Endothelial cell of umbilical vein (primary cell): ENCODE data around the gene ASCL4. TPM values are rescaled to one million over a fixed set of nuclear protein-coding genes. Genes with fewer than 3 reads are reported as not detected.
A peak's percentile ranks its signal among the peaks of the same experiment; 100 is the strongest.

Source experiments
- BruUV-seq: library from RNA; stranded (reverse); fragments of 400-500 nt; replicated peaks from 2 replicates; lab custom pipeline; 2021; lab: Mats Ljungman, UMichigan
- CTCF ChIA-PET: fragments of 300-600, 350-600 bp; sonication (Branson Sonifier 250); formaldehyde crosslinking; loops from one replicate; lab custom pipeline; 2021; ENCODE audit warnings: antibody characterized with exemption, inconsistent platforms; lab: Charles Lee
- POLR2A ChIA-PET: fragments of 300-600, 350-600 bp; sonication (Branson Sonifier 250); formaldehyde crosslinking; loops from one replicate; lab custom pipeline; 2021; ENCODE audit warnings: antibody characterized with exemption, inconsistent platforms; lab: Charles Lee
- DNase-seq: peaks from one replicate; pipeline ENCODE4 v3.0.0-alpha.2; 2011; ENCODE audit warnings: low read depth, low spot score
- FAIRE-seq: peaks from 2 replicates; lab custom pipeline; 2011; peaks lifted over from hg19 to GRCh38; lab: Jason Lieb, UNC
- H2AFZ ChIP-seq: 2 replicates; pipeline ENCODE4 v1.6.0; 2012; ENCODE audit warnings: low read depth, low read length, control low read depth, inconsistent platforms
- H3K27ac ChIP-seq: 2 replicates; pipeline ENCODE4 v1.5.1; 2011; ENCODE audit warnings: low read depth, mild to moderate bottlenecking, control low read depth, low read length, moderate library complexity; ENCODE audit not compliant: insufficient read depth
- H3K27me3 ChIP-seq, 2 experiments: 2 replicates each; pipeline versions ENCODE4 v1.6.0 to v1.6.1; 2011; ENCODE audit warnings: low read length in 2 of 2, mixed read lengths in 1 of 2; ENCODE audit not compliant: control insufficient read depth in 2 of 2, insufficient read depth in 2 of 2
- H3K36me3 ChIP-seq, 2 experiments: 2 replicates in 1 of 2; 3 replicates in 1 of 2; pipeline ENCODE4 v1.5.1; 2011; ENCODE audit warnings: low read length in 2 of 2, mild to moderate bottlenecking in 1 of 2, moderate library complexity in 1 of 2; ENCODE audit not compliant: control insufficient read depth in 2 of 2, insufficient read depth in 2 of 2; ENCODE audit errors: extremely low read depth in 1 of 2
- H3K4me1 ChIP-seq: 3 replicates; pipeline ENCODE4 v1.5.1; 2011; ENCODE audit warnings: mild to moderate bottlenecking, low read length; ENCODE audit not compliant: control insufficient read depth, insufficient read depth; ENCODE audit errors: extremely low read depth
- H3K4me2 ChIP-seq: 2 replicates; pipeline ENCODE4 v1.6.1; 2011; ENCODE audit warnings: low read length, control low read depth, mixed read lengths; ENCODE audit not compliant: insufficient read depth
- H3K4me3 ChIP-seq, 3 experiments: fragments of 200-600 bp in 1 of 3; sonication (generic), shearing (Covaris generic) in 1 of 3; replicated peaks in 1 of 3; 2 replicates each; pipeline ENCODE4 v1.5.1; 2011 to 2016; ENCODE audit warnings: control low read depth in 3 of 3, low read length in 3 of 3, mild to moderate bottlenecking in 2 of 3, inconsistent platforms in 1 of 3, low read depth in 1 of 3, moderate library complexity in 1 of 3; ENCODE audit not compliant: insufficient read depth in 1 of 3
- H3K79me2 ChIP-seq: 2 replicates; pipeline ENCODE4 v1.6.0; 2012; ENCODE audit warnings: low read length, inconsistent platforms; ENCODE audit not compliant: control insufficient read depth, insufficient read depth
- H3K9ac ChIP-seq: replicated peaks from 2 replicates; pipeline ENCODE3; 2011; ENCODE audit warnings: low read length, control low read depth; ENCODE audit not compliant: insufficient read depth; ENCODE audit errors: extremely low read depth
- H3K9me1 ChIP-seq: replicated peaks from 3 replicates; pipeline ENCODE4 v1.6.0; 2011; ENCODE audit warnings: mild to moderate bottlenecking, low read length; ENCODE audit not compliant: control insufficient read depth, insufficient read depth; ENCODE audit errors: extremely low read depth
- H3K9me3 ChIP-seq: replicated peaks from 2 replicates; pipeline ENCODE4 v1.5.1; 2012; ENCODE audit warnings: low read length, inconsistent platforms; ENCODE audit not compliant: control insufficient read depth, insufficient read depth
- H4K20me1 ChIP-seq: replicated peaks from 2 replicates; pipeline ENCODE3; 2011; ENCODE audit warnings: mild to moderate bottlenecking, low read length; ENCODE audit not compliant: control insufficient read depth, insufficient read depth; ENCODE audit errors: extremely low read depth
- CTCF ChIP-seq, 2 donors: IDR thresholded peaks; 1 replicate in 1 of 2; 2 replicates in 1 of 2; pipeline ENCODE4 v1.5.1; 2011; ENCODE audit warnings: low read length in 2 of 2, mild to moderate bottlenecking in 2 of 2, moderate library complexity in 2 of 2, control low read depth in 1 of 2, inconsistent platforms in 1 of 2, low read depth in 1 of 2; ENCODE audit not compliant: insufficient read depth in 1 of 2; ENCODE audit errors: extremely low read depth in 1 of 2
- EZH2 ChIP-seq: IDR thresholded peaks from 2 replicates; pipeline ENCODE4 v1.6.1; 2012; ENCODE audit warnings: borderline replicate concordance, low read depth, mild to moderate bottlenecking, moderate library complexity, low read length, inconsistent platforms; ENCODE audit not compliant: severe bottlenecking
- FOS ChIP-seq: IDR thresholded peaks from 2 replicates; pipeline ENCODE4 v1.6.1; 2011; ENCODE audit warnings: mild to moderate bottlenecking, low read length, moderate library complexity, borderline replicate concordance; ENCODE audit not compliant: insufficient read depth
- GATA2 ChIP-seq: IDR thresholded peaks from 2 replicates; pipeline ENCODE4 v1.7.0; 2011; ENCODE audit warnings: low read depth, mild to moderate bottlenecking, moderate library complexity, mixed read lengths, low read length; ENCODE audit not compliant: insufficient read length, insufficient read depth
- MYC ChIP-seq: IDR thresholded peaks from one replicate; pipeline ENCODE4 v1.6.1; 2011; ENCODE audit warnings: mild to moderate bottlenecking, low read depth, low read length
- POLR2A ChIP-seq: IDR thresholded peaks from 2 replicates; pipeline ENCODE4 v1.6.1; 2012; ENCODE audit warnings: low read depth, mild to moderate bottlenecking, control low read depth, low read length
- dilution Hi-C: fragments of 300-500 bp; cut with MboI; formaldehyde crosslinking; loops from one replicate; pipeline ENCODE4 v1.15.0; 2019; ENCODE audit warnings: low sequenced_read_pairs; ENCODE audit not compliant: extremely low pct_ligation_motif_present
- intact Hi-C: fragments of 100-400 bp; cut with micrococcal nuclease; formaldehyde crosslinking; loops from one replicate; pipeline ENCODE4 v1.10.0; 2022
- polyA plus RNA-seq, 4 experiments: library from polyadenylated mRNA; depleted of rRNA in 3 of 4; stranded (reverse) in 3 of 4; unstranded in 1 of 4; fragments of >200 nt; gene quantifications; 2 replicates each; pipeline versions ENCODE4 v1.2.1 to v1.2.3, GENCODE V29; 2011 to 2012; ENCODE audit warnings: missing spikeins in 1 of 4
- total RNA-seq: library from RNA; stranded (reverse); gene quantifications from 2 replicates; pipeline ENCODE4 v1.2.3, GENCODE V29; 2021

ASCL4 gene
- total and polyA plus RNA-seq, 2 donors (not counting 3 experiments of a cell fraction or from before 2014, with no cell fraction given), result not detected

DNA sequence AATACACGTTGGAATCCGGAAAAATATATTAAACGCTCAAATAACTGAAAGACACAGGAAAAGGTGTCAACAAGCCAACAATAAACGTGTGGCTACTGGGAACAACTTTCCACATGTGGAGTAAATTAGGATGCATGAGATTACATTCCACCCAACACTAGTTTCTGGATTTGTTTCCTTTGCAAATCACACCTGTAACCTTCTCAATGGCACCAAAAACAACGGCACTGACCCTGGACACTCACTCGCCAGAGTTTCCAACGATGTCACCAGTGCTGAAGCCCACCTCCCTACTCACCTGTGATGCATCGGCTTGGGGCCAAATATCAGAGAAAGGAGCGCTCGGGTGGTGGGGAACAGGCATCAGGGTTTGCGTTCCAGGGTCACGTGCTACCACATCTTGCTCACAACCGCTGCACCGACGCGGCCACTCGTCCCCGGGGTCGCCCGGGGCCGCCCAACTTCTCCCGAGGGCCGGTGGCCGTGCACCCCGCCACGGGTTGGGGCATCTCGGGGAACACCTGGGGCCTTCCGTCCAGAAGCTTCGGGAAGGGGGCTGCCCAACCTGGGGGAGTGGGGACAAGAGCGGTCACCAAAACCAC lies 14.2 kb upstream of the ASCL4 start:
- Histone ChIP-seq H2AFZ (peak overlapping the region; percentile 65), H3K4me3 (peak overlapping the region; percentile 52 to 88 (median 71)), H3K9me1 (no peaks in the 10 kb centered on the region), H3K4me2 (peak overlapping the region; percentile 95), H3K27ac (peak overlapping the region; percentile 74), H3K36me3 (peaks cover 8 to 14% of the 10 kb centered on the region in 2 experiments), H3K4me1 (peaks cover 27% of the 10 kb centered on the region), H3K79me2 (peaks cover 47% of the 10 kb centered on the region), H3K27me3 (peaks cover 1 to 8% of the 10 kb centered on the region in 2 experiments), H3K9ac (peak overlapping the region; percentile 95), H4K20me1 (no peaks in the 10 kb centered on the region), H3K9me3 (no peaks in the 10 kb centered on the region)
- dilution Hi-C loops, result no loop called here
- DNase-seq, result peak; percentile 30
- no TSS peak for BruUV-seq
- ChIA-PET CTCF (interaction anchor here (0.6 to 1.4 kb wide), 2 partner anchors 84 to 125 kb away, joined by 3 to 4 read pairs; no protein-coding TSS in a partner anchor), POLR2A (no interaction called here)
- FAIRE-seq, result peak; percentile 21
- TF ChIP-seq POLR2A, result no peak
- TF ChIP-seq CTCF (IDR thresholded peaks at IDR 0.05; ENCODE audit: extremely low read depth in 1 of 2, insufficient read depth in 1 of 2, low read depth in 1 of 2, low read length in 2 of 2), result no peak
- no peak for TF ChIP-seq GATA2
- no peak for TF ChIP-seq MYC
- TF ChIP-seq FOS, result no peak
- TF ChIP-seq EZH2, result no peak
- intact Hi-C loops, result loop anchor here (2.0 kb wide), 1 partner anchor 668 kb away; the partner anchor contains the start of gene CRY1
